Iris pigment epithelial cell (primary cell): ENCODE results near the gene BCAS3.
"Not testable (repeated sequence)": the region's sequence is repeated elsewhere in the genome, so short reads cannot be mapped to it uniquely, and the experiment has no call there.

ENCODE experiments used
- DNase-seq: peaks from one replicate; pipeline ENCODE4 v3.0.0-alpha.2; 2011; ENCODE audit warnings: low read depth

BCAS3 gene

DNA sequence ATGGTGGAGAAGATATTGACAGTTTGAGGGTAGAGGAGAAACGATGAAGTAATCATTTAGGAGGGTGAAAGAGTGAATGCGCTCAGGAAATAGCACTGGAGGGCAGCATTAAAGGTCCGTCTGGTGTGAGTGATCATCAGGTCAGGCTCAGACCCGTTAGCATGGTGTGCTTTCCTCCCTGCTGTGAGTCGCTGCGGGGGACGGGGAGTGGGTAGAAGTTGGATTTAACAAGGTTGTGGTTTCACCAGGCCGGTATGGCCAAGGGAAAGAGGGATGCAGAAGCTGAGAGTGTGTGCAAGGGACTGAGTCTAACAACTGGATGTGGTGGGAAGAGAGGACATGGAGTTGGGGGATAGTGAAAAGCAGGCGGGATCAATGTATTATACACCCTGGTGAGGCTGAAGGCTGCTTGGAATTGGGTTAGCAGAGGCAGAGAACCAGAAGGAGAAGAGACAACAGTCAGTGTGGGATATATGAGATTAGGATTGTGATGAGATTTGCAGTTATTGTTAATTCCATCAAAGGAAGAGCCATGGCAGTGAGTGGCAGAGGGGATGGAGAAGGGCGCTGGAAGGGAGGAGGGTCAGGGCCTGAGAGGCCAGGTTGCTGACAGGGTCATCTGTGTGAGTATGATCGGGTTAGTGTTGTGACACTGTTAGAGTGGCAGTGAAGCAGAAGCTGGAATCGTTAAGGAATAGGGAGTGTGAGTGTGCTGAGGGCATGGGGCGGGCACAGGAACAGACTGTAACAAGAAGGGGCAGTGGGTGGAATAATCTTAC, 663.0 kb downstream of the BCAS3 start:
- no peak for DNase-seq

DNA sequence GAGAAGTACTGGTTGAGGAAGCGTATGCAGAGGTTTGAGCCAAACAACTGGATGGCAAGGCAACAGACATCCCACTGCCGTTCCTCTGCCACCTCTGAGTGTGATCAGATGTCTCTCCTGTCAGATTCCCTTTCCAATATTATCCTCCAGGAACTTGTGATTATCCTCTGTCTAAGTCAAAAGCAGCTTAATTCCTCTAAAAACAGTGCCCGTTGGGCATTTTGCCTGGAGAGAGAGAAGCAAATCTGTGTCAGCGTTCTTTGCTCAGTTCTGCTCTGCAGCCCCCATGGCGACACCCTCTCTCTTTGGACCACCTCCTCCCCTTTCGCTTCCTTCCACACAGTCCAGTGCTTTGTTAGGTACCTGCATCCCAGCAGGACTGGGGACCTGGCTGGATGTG, 665.9 kb downstream of the BCAS3 start:
- no peak for DNase-seq

DNA sequence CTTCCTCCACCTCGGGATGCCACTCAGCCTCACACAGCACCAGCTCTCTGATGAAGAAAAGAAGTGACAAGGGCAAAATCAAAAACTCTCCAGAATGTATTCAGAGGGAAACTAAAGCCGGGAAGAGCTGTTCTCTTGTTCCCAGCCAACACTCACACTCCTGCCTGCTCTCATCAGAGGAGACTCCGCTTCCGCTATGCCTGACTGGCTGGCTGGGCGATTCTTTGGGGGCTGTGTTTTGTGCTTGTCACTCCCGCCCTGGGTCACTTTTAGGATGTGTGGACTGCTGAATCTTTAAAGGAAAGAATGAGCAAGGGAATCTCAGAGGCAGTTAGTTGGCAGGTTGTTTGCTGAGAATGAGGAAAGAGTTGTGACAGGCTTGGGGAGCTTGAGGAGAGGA, 667.4 kb downstream of the BCAS3 start:
- DNase-seq, result no peak

DNA sequence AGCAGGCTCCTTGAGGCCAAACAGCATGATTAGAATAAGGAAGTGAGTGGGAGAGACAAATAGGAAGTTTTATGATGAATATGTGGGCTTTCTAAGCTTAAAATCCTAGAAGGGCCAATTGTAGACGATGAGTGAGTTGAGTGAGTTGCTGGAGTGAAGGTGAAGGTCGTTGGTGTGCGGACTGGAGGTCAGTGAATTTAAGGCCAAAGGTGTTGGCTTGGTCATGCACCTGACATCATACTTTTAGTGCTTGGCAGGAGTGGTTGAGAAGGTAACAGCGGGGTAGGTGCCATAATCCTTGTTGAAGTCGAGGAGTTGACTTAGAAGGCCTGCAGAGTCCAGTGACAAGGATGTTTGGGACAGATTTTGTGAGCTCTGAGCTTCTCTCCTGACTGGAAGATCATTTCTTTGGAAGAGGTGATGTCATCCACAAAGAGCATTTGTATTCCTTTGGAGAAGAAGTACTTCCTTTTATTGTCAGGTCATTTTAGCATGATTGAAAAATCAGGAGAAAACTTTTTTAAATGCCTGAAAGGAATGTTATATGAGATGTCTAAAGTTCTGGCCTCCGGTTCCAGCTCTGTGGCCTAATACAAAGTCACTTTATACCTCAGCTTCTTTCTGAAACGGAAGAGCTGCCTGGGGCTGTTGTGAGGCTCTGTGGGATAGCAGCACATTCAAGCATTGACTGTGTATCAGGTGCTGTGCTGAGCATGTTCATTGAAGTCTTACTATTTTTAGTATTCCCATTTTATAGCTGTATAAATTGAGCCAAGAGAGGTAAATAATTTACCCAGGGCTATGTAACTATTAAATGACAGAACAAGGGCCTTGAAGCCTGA, 668.4 kb downstream of the BCAS3 start:
- no peak for DNase-seq

DNA sequence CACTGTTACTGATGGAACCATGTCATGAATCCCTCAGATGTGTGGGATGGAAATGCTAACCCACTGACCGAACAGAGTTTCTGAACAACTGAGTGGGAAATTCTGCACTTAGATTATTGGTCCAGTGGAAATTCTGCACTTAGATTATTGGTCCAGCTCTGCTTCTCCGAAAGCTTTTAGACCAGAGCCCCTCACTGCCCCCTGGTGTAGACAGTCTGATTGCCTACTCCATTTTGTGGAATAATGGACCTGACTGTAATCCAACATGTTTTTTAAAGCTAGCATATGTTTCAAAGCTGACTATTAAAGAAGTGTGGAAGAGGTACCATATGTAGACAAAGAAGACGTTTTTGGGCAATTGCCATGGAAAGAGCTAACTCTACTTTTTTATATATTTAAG, 671.7 kb downstream of the BCAS3 start:
- DNase-seq, result peak; percentile 15

DNA sequence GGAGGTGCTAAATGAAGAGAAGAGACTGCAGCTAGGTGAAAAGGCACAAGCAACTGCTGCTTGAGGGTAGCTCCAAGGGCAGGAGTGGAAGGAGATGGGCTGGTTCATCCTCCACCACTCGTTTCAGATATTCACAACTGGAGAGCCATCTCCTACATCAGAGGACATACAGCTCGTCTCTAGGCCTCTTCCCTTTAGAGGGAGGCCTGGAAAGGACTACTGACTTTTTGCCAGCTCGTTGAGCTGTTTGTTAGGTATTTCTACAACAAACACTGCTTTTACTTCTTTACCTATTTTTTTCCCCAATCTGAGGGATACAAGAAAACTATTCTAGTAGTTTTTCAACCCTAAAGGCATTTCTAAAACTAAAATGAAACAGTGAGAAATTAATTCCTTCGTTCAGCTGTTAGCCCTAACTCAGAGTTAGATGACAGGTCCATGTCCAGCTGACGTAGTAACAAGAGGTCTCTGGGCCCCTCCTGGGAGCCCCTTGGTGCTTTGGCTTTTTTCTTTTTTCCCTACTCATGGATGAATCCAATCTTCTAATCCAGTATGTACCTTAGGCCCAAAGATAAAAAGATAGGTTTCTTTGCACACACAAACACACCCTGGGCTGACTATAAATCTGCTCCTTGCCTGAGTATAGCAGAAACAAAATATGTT, 674.2 kb downstream of the BCAS3 start:
- no peak for DNase-seq

DNA sequence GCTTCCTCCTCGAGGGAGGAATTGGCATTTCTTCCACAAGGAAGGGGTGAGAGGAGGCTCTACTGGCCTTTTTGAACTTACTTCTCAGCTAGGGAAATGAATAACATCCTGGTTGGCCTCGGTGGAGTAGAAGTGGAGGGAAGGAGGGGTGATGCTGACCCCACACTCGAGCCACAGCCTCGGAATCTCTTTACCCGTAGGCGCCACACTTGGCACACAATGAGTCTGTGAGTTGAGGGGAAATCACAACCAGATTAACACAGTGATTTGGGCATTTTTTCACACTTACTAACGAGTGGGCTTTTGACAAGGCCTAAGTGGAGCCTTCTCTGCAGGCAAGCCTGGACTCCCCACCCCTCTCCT, 674.7 kb downstream of the BCAS3 start:
- no peak for DNase-seq

DNA sequence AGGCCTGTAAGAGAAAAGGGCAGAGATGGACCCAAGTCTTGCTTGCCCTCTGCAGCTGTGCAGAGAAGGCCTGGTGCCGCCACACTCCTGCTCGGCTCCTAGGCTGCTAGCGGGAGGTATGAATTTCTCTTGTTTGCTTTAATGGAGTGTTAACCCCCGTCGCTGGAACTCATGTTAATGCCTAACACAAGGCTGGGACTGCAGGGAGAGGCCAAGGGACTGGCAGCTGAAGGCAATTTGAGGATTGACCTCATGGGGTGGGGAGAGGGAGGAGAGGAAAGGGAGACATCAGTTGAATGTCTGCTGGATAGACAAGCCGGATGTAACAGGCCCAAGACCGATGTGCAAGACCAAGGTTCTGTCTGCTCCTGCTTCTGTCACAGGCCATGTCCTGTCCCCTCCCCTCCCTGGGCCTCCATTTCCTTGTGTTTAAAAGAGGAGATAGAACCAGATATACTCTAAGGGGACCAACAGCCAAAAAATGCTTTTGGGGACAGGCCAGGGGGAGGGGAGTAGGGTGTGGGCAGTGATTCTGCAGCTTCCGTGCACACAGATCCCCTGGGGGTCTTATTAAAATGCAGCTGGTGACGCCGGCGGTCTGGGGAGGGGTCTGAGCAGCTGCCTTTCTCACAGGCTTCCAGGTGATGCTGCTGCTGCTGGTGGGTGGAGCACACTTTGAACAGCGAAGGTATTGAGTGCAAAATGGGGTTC, 675.3 kb downstream of the BCAS3 start:
- DNase-seq, result no peak

DNA sequence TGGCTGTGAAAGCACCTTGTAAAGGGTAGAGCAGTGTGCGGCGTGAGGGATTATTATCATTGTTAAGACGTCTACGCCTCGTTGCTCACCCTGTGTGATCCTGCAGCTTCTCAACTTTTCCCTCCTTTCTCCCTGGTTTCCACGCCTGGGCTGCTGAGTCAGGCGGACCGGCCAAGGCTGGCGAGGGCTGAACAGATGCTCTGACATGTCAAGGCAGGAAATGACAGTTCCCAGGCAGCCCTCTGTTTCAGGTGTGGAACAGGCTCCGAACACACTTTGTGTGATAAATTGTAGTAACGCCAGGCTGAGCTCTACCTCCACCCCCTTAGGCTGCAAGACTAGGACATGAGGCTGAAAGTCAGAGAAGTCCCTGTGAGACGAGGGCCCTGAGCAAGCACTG, 676.0 kb downstream of the BCAS3 start:
- no peak for DNase-seq

DNA sequence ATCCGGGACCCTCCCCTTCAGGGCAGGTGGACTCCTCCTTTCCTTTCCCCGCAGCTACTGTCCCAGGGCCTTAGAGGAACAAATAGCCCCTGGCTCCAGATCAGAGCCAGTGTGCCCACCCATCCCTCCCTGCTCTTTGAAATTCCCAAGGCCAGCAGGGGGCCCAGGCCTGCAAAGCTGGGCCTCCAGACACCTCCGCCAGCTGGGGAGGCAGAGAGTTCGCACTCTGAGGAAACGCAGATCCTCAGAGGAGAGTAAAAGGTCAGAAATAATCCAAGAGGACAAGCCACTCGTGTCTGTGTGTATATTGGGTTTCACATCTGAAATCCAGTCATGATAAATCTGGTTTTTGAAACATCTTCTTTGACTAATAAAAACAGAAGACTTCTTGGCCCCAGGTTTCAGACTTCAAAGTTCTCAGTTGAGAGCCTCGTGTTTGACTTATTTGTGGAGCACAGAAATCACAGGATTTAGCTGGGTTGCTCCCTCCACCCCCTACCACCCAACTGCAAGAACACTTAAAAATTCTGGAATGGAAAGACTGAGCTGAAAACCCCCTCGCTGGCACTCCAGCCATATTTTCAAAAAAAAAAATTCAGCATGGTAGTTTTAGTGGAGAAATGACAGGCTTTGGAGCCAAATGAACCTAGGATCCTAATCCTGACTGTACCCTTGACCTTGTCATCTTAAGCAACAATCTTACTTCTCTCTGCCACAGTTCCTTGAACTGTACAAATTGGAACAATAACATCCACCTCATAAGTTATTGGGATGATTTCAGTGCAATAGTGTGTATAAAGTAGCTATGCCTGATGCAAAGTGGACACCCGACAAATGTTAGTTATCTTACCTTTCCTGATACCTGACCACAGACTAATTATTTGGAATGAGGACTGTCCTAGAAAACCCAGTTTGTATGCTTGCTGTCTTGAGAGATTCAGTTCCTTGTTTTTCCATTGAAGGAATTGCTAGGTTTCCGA, 677.5 kb downstream of the BCAS3 start:
- DNase-seq, result no peak

DNA sequence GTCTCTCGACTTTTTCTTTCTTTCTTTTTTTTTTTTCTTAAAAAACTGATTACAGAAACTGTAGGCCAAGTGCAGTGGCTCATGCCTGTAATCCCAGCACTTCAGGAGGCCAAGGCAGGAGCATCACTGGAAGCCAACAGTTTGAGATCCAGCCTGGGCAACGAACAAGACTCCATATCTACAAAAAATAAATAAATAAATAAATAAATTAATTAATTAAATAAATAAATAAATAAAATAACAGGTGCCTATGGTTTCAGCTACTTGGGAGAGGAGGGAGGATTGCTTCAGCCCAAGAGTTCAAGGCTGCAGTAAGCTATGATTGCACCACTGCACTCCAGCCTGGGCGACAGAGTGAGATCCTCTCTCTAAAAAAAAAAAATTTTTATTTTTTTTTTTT, 679.4 kb downstream of the BCAS3 start:
- not testable (repeated sequence) for DNase-seq

DNA sequence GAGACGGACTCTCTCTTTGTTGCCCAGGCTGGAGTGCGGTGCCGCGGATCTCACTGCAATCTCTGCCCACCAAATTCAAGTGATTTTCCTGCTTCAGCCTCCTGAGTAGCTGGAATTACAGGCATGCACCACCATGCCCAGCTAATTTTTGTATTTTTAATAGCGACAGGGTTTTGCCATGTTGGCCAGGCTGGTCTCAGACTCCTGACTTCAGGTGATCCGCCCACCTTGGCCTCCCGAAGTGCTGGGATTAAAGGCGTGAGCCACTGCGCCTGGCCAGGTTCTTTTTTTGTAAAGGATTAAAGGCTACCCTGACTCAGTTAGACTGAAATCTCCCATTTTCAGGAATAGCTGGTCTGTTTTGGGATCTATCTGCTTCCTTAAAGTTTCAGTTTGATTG, 681.9 kb downstream of the BCAS3 start:
- not testable (repeated sequence) for DNase-seq

DNA sequence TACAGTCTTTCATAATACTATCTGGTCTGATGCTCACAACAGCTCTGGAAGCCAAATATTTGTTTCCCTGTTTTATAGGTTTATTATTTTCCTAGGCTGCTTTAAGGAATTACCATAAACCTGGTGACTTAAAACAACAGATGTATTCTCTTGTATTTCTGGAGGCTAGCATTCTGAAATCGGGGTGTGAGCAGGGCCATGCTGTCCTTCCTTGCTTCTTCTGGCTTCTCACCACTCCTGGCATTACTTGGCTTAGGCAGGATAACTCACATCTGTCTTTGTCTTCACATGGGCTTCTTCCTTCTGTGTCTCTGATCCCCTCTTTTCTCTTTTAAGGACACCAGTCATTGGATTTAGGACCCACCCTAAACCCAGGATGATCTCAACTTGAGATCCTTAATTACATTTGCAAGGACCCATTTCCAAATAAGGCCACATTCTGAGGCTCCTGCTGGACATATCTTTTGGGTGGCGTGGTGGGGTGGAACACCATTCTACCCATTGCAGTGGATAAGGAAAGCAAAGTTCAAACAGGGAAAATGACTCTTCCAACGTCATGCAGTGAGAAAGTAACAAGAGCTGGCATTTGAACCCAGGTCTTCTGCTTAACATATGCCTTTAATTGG, 682.8 kb downstream of the BCAS3 start:
- DNase-seq, result no peak

DNA sequence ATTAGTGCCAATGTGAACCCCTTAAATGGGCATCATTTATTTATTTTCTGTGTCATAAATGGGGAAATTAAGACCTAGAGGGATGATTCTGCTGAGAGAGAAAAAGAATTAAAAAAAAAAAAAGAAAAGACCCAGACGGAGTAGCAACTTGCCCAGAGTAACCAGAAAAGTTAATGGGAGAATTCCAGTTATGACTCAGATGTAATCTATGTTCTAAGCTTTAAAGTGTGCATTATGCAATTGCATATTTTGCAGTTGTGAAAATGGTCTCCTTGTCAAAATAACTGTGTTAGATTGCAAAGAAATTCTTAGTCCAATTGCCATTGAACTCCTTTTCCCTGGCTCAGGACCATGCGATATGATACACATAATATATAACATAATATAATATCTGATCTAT, 683.4 kb downstream of the BCAS3 start:
- DNase-seq, result peak; percentile 88

DNA sequence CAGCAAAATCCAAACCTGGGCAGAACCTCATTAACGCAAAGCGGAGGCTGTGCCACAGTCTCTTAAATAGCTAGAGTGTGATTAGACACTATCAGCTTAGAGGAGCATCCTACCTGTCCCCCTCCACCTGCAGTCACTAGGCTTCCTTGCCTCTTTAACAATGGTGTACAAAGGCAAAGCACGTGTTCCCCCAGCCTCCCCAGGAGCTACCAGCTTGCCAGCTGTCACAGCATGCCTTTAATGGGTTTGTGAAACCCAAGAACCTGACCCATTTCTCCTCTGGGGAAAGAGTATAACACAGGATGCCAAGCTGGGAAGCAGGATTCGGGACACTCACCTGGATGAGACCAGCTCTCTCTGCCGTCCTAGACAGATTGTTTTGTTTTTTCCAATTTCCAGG, 684.7 kb downstream of the BCAS3 start:
- no peak for DNase-seq

DNA sequence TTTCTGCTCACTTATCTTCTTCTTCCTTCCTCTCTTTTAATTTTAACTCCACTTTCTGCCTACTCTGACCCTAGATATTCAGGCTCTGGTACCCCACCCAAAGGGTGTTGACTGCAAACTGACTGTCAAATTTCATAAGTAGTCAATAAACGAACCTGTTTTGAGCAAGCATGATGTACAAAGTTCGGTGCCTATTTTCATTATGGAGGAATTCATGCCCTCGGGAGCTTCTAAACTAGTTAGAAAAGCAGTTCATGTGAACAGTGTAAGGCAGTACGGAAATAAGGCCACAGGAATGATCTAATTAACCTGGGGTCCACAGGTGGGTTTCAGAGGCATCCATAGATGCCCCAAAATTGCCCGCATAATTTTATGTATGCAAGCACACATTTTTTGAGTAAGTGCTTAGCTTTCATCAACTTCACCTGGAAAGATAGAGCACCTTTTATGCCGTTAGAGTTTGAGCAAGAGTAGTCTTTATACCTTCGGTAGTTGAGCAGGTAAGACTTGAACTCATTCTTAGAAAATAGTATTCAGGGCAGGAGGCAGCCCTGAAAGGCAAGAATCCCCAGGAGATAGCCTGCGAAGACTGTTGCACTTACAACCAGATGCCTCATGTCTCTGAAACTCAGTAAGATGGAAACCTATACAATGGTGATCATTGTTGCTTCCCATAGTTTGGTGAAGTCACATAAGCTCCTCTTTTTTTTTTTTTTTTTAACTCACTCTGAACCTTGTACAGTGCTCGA, 685.4 kb downstream of the BCAS3 start:
- DNase-seq, result no peak

DNA sequence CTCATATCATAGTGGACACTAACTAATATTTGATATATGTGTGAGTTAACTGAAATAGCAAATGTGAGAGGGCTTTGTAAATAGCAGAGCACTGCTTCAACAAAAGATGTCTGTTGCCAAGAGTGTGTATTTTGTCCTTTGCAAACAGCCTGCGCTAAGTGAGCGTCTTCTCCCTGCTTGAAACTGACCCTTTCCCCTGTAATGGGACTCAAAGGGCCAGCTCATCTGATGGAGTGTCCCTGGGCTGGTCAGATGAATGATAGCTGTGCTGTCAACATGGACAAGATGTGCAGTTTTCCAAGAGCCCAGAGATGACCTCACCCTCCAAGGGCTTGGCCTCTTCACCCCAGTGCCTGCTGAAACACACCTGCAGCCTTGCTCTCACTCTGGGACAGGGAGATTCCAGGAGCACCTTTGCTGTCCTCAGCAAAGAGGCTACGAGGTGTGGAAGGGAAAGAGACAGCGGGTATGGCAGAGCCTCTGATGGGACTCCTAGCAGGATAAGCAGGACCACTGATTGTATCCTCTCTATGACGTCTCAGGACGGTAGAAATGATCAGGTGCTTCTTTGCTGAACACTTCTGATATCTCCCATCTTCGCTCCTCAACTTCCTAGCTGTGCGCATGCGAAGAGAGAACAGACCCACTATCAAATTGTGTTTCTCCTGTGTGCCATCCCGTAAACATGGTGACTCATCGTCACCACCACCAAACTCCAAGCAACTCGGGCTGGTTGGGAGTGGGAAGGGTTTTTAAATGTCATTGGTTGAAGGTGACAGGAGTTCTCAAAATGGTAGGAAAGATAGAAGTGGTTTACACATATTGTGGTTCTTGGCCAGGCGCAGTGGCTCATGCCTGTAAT, 686.2 kb downstream of the BCAS3 start:
- no peak for DNase-seq

DNA sequence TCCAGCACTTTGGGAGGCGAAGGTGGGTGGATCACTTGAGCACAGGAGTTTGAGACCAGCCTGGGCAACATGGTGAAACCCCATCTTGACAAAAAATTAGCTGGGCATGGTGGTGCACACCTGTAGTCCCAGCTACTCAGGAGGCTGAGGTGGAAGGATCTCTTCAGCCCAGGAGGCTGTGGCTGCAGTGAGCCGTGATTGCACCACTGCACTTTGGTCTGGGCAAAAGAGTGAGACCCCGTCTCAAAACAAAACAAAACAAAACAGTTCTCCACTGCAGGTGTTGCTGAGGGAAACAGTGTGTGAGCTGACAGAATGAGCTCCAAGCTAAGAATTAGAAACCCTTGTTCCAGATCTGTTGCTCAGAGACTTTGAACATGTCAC, 686.8 kb downstream of the BCAS3 start:
- DNase-seq, result no peak
